HG03469 (cell line): Measurements from ENCODE around the gene MIER2.
"Not testable (repeated sequence)": the region's sequence is repeated elsewhere in the genome, so short reads cannot be mapped to it uniquely, and the experiment has no call there.

ENCODE experiments used
- ATAC-seq: cut with Tn5 transposase; IDR thresholded peaks from one replicate; pipeline ENCODE4 v1.9.1; 2021; ENCODE audit warnings: mild to moderate bottlenecking, moderate library complexity, moderate number of reproducible peaks; ENCODE audit not compliant: unreplicated experiment

The MIER2 gene

GRCh38 chr19:362683-363082 lies 18.1 kb upstream of the MIER2 start:
- ATAC-seq = no peak

- no peak for ATAC-seq
Measured at GRCh38 chr19:362154-362553, 17.6 kb upstream of the MIER2 start.

GRCh38 chr19:359653-359925 lies 15.0 kb upstream of the MIER2 start:
- no peak for ATAC-seq

- ATAC-seq = not testable (repeated sequence)
Measured at GRCh38 chr19:355536-355935, 10.9 kb upstream of the MIER2 start.

GRCh38 chr19:355134-355533 lies 10.5 kb upstream of the MIER2 start:
- no peak for ATAC-seq

GRCh38 chr19:351976-352625 lies 7.5 kb upstream of the MIER2 start:
- ATAC-seq = no peak

GRCh38 chr19:347946-348861 lies 3.6 kb upstream of the MIER2 start:
- ATAC-seq = no peak

- no peak for ATAC-seq
Measured at GRCh38 chr19:345320-345879, 804 bp upstream of the MIER2 start.

GRCh38 chr19:343941-344624 lies 513 bp downstream of the MIER2 start:
- no peak for ATAC-seq

GRCh38 chr19:343451-343931 lies 1.1 kb downstream of the MIER2 start:
- no peak for ATAC-seq

GRCh38 chr19:342801-343421 lies 1.7 kb downstream of the MIER2 start:
- ATAC-seq = no peak

GRCh38 chr19:342128-342455 lies 2.5 kb downstream of the MIER2 start:
- no peak for ATAC-seq

GRCh38 chr19:341386-342127 lies 3.0 kb downstream of the MIER2 start:
- ATAC-seq = no peak

GRCh38 chr19:340620-341385 lies 3.8 kb downstream of the MIER2 start:
- no peak for ATAC-seq

GRCh38 chr19:339262-339887 lies 5.2 kb downstream of the MIER2 start:
- ATAC-seq = no peak

- no peak for ATAC-seq
Measured at GRCh38 chr19:338421-338820, 6.2 kb downstream of the MIER2 start.

- ATAC-seq = no peak
Measured at GRCh38 chr19:336067-336614, 8.5 kb downstream of the MIER2 start.

- ATAC-seq = no peak
Measured at GRCh38 chr19:335486-336066, 9.0 kb downstream of the MIER2 start.

GRCh38 chr19:335072-335471 lies 9.5 kb downstream of the MIER2 start:
- no peak for ATAC-seq
